ENCODE data around the gene TMEM132C.
A peak's percentile ranks its signal among the peaks of the same experiment; 100 is the strongest.

TMEM132C gene

GRCh38 chr12:128510511-128510910 is 243.5 kb downstream of the TMEM132C start:
- H3K27me3 Mint-ChIP-seq (ENCODE audit: low read depth): peaks cover 3% of the 10 kb centered on the region
- H3K27ac Mint-ChIP-seq: no peak overlapping the region
- peaks cover 12% of the 10 kb centered on the region for H3K9me3 Mint-ChIP-seq
- H3K4me3 Mint-ChIP-seq: no peak overlapping the region
- peaks cover 17% of the 10 kb centered on the region for H3K4me1 Mint-ChIP-seq
- TF ChIP-seq CTCF (IDR thresholded peaks at IDR 0.05; ENCODE audit: unreplicated experiment in 3 of 3): no peak
- peaks cover 4% of the 10 kb centered on the region for H3K36me3 Mint-ChIP-seq (ENCODE audit: low read depth)

- Mint-ChIP-seq H3K9me3 (peaks cover 12% of the 10 kb centered on the region), H3K27me3 (ENCODE audit: low read depth) (no peaks in the 10 kb centered on the region), H3K27ac (peak overlapping the region in 1 of 3 experiments; percentile 9), H3K4me1 (peaks cover 23% of the 10 kb centered on the region), H3K36me3 (ENCODE audit: low read depth) (peaks cover 3% of the 10 kb centered on the region), H3K4me3 (no peak overlapping the region)
- no peak for TF ChIP-seq CTCF (IDR thresholded peaks at IDR 0.05; ENCODE audit: unreplicated experiment in 3 of 3)
These were observed 246.4 kb downstream of the TMEM132C start for GRCh38 chr12:128513331-128513730.

DNA sequence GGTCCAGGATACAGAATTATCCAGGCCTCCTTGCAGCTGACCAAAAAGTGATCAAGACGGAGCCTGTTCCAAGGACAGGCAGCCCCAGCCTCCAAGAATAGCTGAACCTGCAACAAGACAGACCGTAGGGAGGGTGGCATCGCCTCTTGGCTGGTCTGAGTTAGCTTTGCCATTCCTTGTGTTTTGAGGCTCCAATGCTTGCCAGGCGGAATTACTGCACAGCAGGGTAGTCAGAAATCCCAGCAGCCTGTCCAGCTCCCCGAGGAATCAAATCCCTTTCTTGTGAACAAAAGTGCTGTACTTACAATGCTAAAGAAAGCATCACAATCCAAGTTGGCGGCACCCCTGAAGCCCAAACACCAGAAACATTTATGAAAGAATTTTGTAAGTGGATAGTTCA is 246.9 kb downstream of the TMEM132C start:
- Mint-ChIP-seq H3K9me3 (peaks cover 12% of the 10 kb centered on the region), H3K4me1 (peaks cover 28% of the 10 kb centered on the region), H3K27me3 (ENCODE audit: low read depth) (no peaks in the 10 kb centered on the region), H3K4me3 (no peak overlapping the region), H3K27ac (peak overlapping the region in 1 of 3 experiments; percentile 9), H3K36me3 (ENCODE audit: low read depth) (peaks cover 3% of the 10 kb centered on the region)
- TF ChIP-seq CTCF (IDR thresholded peaks at IDR 0.05; ENCODE audit: unreplicated experiment in 3 of 3): no peak

DNA sequence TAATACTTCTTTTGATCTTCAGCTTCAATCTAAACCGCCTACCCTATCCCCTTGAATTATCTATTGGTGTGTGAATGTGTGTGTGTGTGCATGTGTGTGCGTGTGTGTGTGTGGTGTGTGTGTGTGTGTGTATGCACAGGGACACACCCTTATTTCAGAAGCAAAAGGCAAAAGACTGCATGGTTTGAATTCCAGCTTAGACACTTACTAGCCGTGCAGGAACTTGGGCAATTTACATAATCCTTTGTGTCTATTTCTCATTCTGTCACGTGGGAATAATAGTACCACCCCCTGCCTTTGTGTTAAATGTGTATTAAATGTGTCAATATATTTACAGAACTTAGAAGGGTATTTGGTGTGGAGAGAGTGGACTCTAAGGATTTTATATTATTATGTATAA is 251.7 kb downstream of the TMEM132C start:
- peaks cover 33% of the 10 kb centered on the region for H3K4me1 Mint-ChIP-seq
- TF ChIP-seq CTCF (IDR thresholded peaks at IDR 0.05; ENCODE audit: unreplicated experiment in 3 of 3): no peak
- H3K27me3 Mint-ChIP-seq (ENCODE audit: low read depth): no peaks in the 10 kb centered on the region
- H3K9me3 Mint-ChIP-seq: peaks cover 9% of the 10 kb centered on the region
- peaks cover 12% of the 10 kb centered on the region for H3K36me3 Mint-ChIP-seq (ENCODE audit: low read depth)
- no peak overlapping the region for H3K4me3 Mint-ChIP-seq
- no peak overlapping the region for H3K27ac Mint-ChIP-seq

- Mint-ChIP-seq H3K36me3 (ENCODE audit: low read depth) (peaks cover 12% of the 10 kb centered on the region), H3K4me1 (peaks cover 25% of the 10 kb centered on the region), H3K9me3 (peaks cover 9% of the 10 kb centered on the region), H3K4me3 (no peak overlapping the region), H3K27me3 (ENCODE audit: low read depth) (no peaks in the 10 kb centered on the region), H3K27ac (peak overlapping the region in 1 of 3 experiments; percentile 23)
- TF ChIP-seq CTCF (IDR thresholded peaks at IDR 0.05; ENCODE audit: unreplicated experiment in 3 of 3): no peak
These were observed 252.5 kb downstream of the TMEM132C start for GRCh38 chr12:128519426-128519825.

GRCh38 chr12:128521981-128522380 is 255.0 kb downstream of the TMEM132C start:
- Mint-ChIP-seq H3K36me3 (ENCODE audit: low read depth) (peaks cover 9% of the 10 kb centered on the region), H3K9me3 (peaks cover 3% of the 10 kb centered on the region), H3K27ac (no peak overlapping the region), H3K4me3 (no peak overlapping the region), H3K27me3 (ENCODE audit: low read depth) (peaks cover 4% of the 10 kb centered on the region), H3K4me1 (peaks cover 25% of the 10 kb centered on the region)
- TF ChIP-seq CTCF (IDR thresholded peaks at IDR 0.05; ENCODE audit: unreplicated experiment in 3 of 3): no peak

Data from nephron (organoid).